Activated CD8-positive, alpha-beta T cell treated with anti-CD3 and anti-CD28 coated beads for 36 hours (primary cell): ENCODE measurements around the gene MMP21. TPM values are rescaled to one million over a fixed set of nuclear protein-coding genes. Genes with fewer than 3 reads are reported as not detected.

Experiments used
- ATAC-seq: fragments of 200-7000 bp; cut with Tn5 transposase; one replicate; pipeline ENCODE4 v1.10.0; 2021; ENCODE audit warnings: mild to moderate bottlenecking, moderate library complexity
- CTCF ChIA-PET: fragments of 350-600 bp; sonication (Branson Sonifier 250); formaldehyde crosslinking; loops from one replicate; lab custom pipeline; 2021; ENCODE audit warnings: antibody characterized with exemption; lab: Charles Lee
- POLR2A ChIA-PET: fragments of 350-600 bp; sonication (Branson Sonifier 250); formaldehyde crosslinking; loops from one replicate; lab custom pipeline; 2021; ENCODE audit warnings: antibody characterized with exemption; lab: Charles Lee
- DNase-seq: peaks from one replicate; pipeline ENCODE4 v3.0.0-alpha.2; 2020
- H3K27ac Mint-ChIP-seq: one replicate; pipeline ENCODE4 v1.8.0; 2021; ENCODE audit warnings: mild to moderate bottlenecking, mixed read lengths
- H3K27me3 Mint-ChIP-seq: one replicate; pipeline ENCODE4 v1.8.0; 2021; ENCODE audit warnings: mixed read lengths
- H3K36me3 Mint-ChIP-seq: one replicate; pipeline ENCODE4 v1.8.0; 2021; ENCODE audit warnings: low read depth, mixed read lengths
- H3K4me1 Mint-ChIP-seq: one replicate; pipeline ENCODE4 v1.8.0; 2021; ENCODE audit warnings: low read depth, mixed read lengths
- H3K4me3 Mint-ChIP-seq: one replicate; pipeline ENCODE4 v1.8.0; 2021; ENCODE audit warnings: mild to moderate bottlenecking, moderate library complexity, mixed read lengths
- H3K9me3 Mint-ChIP-seq: one replicate; pipeline ENCODE4 v1.8.0; 2021; ENCODE audit warnings: mixed read lengths
- CTCF ChIP-seq: fragments of 200-600 bp; IDR thresholded peaks from one replicate; pipeline ENCODE4 v1.8.0; 2022; ENCODE audit warnings: antibody characterized with exemption, mild to moderate bottlenecking
- intact Hi-C: fragments of 100-400 bp; cut with micrococcal nuclease; formaldehyde crosslinking; loops from one replicate; pipeline ENCODE4 v1.10.0; 2022
- total RNA-seq, 2 experiments: library from RNA; stranded (reverse); gene quantifications; one replicate each; pipeline ENCODE4 v1.2.3, GENCODE V29; 2021

The MMP21 gene
- total RNA-seq, 2 experiments from 2014 or later, result not detected

- intact Hi-C loops, result no loop called here
- Mint-ChIP-seq H3K36me3 (peaks cover 51% of the 10 kb centered on the region), H3K4me1 (peaks cover 2% of the 10 kb centered on the region), H3K27ac (no peak overlapping the region), H3K4me3 (no peak overlapping the region), H3K9me3 (no peaks in the 10 kb centered on the region), H3K27me3 (no peaks in the 10 kb centered on the region)
- ChIA-PET POLR2A (interaction anchor here (0.6 kb wide), 1 partner anchor 32 kb away, joined by 3 read pairs; no protein-coding TSS in a partner anchor), CTCF (no interaction called here)
- DNase-seq (no peak), ATAC-seq (no peak)
- no peak for TF ChIP-seq CTCF
Observed at GRCh38 chr10:125757742-125758141, 17.9 kb downstream of the MMP21 start.

GRCh38 chr10:125756853-125757487, 18.7 kb downstream of the MMP21 start:
- intact Hi-C loops, result no loop called here
- DNase-seq (no peak), ATAC-seq (no peak)
- peaks cover 50% of the 10 kb centered on the region for H3K36me3 Mint-ChIP-seq
- no peaks in the 10 kb centered on the region for H3K9me3 Mint-ChIP-seq
- no peak overlapping the region for H3K4me3 Mint-ChIP-seq
- TF ChIP-seq CTCF, result no peak
- POLR2A ChIA-PET, result no interaction called here
- no peaks in the 10 kb centered on the region for H3K27me3 Mint-ChIP-seq
- CTCF ChIA-PET, result interaction anchor here (1.3 kb wide), 1 partner anchor 8 kb away, joined by 5 read pairs; no protein-coding TSS in a partner anchor
- H3K27ac Mint-ChIP-seq, result no peak overlapping the region
- H3K4me1 Mint-ChIP-seq, result peaks cover 2% of the 10 kb centered on the region

GRCh38 chr10:125756196-125756595, 19.4 kb downstream of the MMP21 start:
- no peaks in the 10 kb centered on the region for H3K9me3 Mint-ChIP-seq
- peaks cover 2% of the 10 kb centered on the region for H3K4me1 Mint-ChIP-seq
- ATAC-seq, result no peak
- POLR2A ChIA-PET, result no interaction called here
- no peaks in the 10 kb centered on the region for H3K27me3 Mint-ChIP-seq
- H3K27ac Mint-ChIP-seq, result no peak overlapping the region
- CTCF ChIA-PET, result interaction anchor here (1.3 to 1.7 kb wide), 2 partner anchors 9 to 40 kb away, joined by 3 to 5 read pairs; no protein-coding TSS in a partner anchor
- H3K36me3 Mint-ChIP-seq, result peaks cover 51% of the 10 kb centered on the region
- H3K4me3 Mint-ChIP-seq, result no peak overlapping the region
- intact Hi-C loops, result no loop called here
- no peak for TF ChIP-seq CTCF
- no peak for DNase-seq

GRCh38 chr10:125747417-125747816, 28.2 kb downstream of the MMP21 start:
- ChIA-PET POLR2A (interaction anchor here (0.8 to 2.4 kb wide), 3 partner anchors 16 to 20 kb away, joined by 3 to 9 read pairs (median 3); no protein-coding TSS in a partner anchor), CTCF (no interaction called here)
- no peak for TF ChIP-seq CTCF
- H3K27me3 Mint-ChIP-seq, result no peaks in the 10 kb centered on the region
- ATAC-seq (no peak), DNase-seq (no peak)
- H3K9me3 Mint-ChIP-seq, result no peaks in the 10 kb centered on the region
- peaks cover 2% of the 10 kb centered on the region for H3K4me1 Mint-ChIP-seq
- no peak overlapping the region for H3K4me3 Mint-ChIP-seq
- H3K27ac Mint-ChIP-seq, result no peak overlapping the region
- intact Hi-C loops, result no loop called here
- H3K36me3 Mint-ChIP-seq, result peaks cover 63% of the 10 kb centered on the region

- DNase-seq, result no peak
- Mint-ChIP-seq H3K4me1 (peaks cover 2% of the 10 kb centered on the region), H3K9me3 (no peaks in the 10 kb centered on the region), H3K27me3 (no peaks in the 10 kb centered on the region), H3K27ac (no peak overlapping the region), H3K4me3 (no peak overlapping the region), H3K36me3 (peaks cover 63% of the 10 kb centered on the region)
- CTCF ChIA-PET, result no interaction called here
- no peak for ATAC-seq
- POLR2A ChIA-PET, result interaction anchor here (0.8 kb wide), 1 partner anchor 10 kb away, joined by 3 read pairs; no protein-coding TSS in a partner anchor
- TF ChIP-seq CTCF, result no peak
- intact Hi-C loops, result no loop called here
Observed at GRCh38 chr10:125744909-125745308, 30.7 kb downstream of the MMP21 start.
